SW480 (cell line): Measurements from ENCODE around the gene CALHM3.

Source experiments
- DNase-seq: peaks from one replicate; pipeline ENCODE4 v3.0.0-alpha.2; 2016; ENCODE audit warnings: low spot score

Gene CALHM3

DNA sequence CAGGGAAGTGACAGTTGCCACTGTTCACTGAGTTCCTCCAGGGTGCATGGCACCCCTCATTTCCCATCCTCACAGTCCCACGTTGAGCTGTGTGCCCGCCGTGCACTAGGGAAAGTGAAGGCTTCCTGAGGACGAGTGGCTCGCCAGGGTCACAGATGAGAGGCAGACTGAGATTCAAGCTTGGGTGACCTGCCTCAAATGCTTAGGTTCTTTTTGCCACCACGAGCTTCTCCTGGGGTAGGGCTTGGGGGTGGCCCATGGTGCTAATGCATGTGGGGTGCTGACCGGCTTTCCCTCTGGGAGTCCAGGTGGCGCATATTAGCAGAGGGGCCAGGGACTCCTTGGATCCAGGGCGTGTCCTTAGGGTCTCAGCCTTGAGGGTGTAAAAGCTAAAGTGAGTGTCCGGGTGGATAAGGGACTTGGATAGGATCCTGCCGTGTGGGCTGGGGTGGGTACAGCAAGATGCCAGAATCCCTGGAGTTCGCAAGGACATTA is 28.8 kb downstream of the CALHM3 start:
- no peak for DNase-seq

DNA sequence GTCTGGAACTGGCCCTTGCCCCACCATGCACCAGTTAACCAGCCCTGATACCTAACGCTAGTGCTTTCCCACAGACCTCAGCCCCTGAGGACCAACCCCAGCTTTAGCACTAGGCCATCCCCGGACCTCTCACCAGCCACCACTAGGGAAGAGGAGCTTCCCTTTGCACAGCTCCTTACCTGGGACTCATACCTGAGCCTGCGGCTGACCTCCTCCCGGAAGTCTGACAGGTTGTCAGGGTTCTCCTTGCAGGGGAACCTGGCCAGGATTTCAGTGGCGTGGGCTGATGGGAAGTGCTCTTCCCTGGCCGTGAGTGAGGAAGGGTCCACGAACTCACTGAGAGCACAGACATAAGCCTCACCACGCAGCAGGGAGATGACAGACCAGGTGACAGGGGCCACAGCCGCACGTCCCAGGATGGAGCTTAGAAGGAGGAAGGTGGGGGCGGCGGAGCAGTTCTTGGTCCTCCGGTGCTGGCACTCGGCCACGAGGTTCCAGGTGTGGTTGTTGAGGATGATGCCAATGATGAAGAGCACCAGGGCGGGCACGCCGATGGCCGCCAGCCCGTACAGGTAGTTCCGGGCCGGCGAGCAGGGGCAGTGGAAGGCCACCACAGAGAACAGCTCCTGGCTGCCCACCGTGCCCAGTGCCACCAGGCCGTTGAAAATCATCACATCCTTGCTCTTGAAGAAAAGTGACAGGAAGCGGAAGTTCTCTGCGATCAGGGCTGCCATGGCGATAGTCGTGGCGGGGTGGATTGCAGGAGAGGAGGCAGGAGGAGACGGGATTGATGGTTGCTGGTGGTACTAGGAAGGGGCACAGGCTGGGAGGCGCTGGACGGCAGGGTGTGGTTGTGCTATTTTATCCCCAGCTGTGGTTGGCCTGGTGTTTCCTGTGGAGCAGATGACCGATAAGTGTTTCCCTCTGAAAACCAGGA is 29.6 kb downstream of the CALHM3 start:
- DNase-seq: no peak

DNA sequence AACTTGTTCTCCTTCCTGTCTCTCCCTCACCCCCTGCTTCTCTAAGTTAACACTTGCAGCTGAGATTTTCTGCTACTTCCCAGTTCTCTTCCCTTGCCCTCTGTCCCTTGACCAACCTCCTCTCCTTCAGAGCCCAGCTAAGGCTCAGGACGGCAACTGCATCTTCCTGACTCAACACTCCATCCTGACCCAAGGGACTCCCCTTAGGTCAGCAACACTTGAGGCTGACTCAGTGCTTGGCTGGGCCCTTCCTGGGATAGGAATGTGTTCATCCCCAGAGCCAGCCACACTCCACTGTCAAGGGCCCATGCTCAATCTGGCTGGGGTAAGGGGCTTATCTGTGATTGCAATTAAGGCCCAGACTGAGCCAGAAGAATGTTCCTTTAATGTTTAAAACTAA is 30.3 kb downstream of the CALHM3 start:
- no peak for DNase-seq

DNA sequence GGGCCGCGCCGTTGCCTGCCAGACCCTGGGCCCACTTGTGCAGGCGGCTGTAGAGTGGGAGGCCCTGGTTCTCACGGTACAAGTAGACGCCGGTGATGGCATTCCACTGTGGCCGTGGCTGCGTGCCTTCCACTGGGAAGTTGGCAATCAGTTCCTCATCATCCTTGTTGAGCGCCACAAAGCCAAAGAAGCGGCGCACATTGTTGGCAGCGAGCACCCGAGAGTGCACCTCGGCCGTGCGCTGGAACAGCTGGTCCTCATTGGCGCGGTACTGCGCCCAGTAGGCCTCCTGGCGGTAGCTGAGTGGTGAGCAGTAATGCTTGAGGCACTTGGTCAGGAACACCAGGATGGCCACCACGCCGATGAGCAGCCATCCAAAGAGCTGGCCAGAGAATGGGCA is 31.9 kb downstream of the CALHM3 start:
- no peak for DNase-seq

DNA sequence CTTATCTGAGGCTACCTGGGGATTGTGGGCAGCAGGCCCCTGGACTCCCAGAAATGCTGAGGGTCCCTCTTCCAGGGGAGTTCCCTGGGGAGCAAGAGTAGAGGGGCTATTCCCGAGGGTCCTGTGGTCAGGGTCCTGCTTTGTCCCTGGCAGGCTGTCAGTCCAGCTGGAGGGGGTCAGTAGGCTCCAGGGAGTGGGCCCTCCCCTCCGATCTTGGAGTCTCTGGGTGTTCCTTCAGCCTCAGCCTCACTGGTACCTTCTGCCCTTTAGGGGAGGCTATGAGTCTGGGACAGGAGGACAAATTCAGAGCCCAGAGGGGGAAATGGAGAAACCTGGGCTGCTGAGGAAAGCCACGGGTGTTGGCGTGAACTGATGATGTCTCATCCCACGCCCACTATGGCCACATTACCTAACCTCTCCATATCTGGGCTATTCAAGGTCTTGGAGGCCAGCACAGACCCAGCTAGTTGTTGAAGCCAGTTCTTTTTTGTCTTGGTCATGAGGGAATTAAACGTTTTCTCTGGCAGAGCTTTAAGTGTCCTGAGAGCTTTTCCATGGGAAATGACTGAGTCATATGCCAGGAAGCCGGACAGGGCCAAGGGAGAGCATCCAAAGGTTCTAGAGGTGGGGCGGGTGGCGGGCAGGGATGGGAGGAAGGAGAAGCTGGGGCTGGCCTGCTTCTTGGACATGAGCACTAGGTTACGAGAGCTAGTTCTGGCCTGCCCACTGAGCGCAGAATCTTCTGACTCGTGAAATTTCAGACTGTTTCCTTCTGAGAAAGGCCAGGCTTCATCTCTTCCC is 33.1 kb downstream of the CALHM3 start:
- DNase-seq: no peak

DNA sequence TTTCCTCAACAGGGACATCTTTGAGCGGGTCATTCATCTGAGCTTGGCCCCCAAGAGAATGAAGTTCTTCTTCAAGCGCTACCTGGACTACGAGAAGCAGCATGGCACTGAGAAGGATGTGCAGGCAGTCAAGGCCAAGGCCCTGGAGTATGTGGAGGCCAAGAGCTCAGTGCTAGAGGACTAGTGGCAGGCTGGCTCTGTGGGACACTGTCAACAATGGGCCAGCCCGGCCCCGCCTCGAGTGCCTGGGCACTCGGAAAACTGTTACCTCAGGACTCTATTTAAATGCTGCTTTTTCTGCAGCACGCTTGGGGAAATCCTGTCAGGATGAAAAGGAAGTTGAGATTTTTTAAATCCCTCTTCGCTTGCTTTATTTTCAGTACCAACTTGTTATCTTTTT is 33.7 kb downstream of the CALHM3 start:
- DNase-seq: no peak

DNA sequence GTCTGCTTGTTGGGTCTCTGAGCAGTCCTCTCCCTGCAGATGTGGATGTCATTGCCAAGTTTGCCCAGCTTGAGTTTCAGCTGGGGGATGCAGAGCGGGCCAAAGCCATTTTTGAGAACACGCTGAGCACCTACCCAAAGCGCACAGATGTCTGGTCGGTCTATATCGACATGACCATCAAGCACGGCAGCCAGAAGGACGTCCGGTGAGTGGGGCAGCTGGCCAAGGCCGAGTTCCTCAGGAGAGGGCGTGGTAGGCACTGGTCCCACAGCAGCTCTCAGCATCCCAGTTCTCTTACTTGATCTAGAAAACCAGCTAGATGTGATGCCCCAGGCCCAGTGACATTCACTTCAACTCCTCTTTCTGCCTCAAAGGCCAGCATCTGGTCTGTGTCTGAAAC is 34.6 kb downstream of the CALHM3 start:
- no peak for DNase-seq

DNA sequence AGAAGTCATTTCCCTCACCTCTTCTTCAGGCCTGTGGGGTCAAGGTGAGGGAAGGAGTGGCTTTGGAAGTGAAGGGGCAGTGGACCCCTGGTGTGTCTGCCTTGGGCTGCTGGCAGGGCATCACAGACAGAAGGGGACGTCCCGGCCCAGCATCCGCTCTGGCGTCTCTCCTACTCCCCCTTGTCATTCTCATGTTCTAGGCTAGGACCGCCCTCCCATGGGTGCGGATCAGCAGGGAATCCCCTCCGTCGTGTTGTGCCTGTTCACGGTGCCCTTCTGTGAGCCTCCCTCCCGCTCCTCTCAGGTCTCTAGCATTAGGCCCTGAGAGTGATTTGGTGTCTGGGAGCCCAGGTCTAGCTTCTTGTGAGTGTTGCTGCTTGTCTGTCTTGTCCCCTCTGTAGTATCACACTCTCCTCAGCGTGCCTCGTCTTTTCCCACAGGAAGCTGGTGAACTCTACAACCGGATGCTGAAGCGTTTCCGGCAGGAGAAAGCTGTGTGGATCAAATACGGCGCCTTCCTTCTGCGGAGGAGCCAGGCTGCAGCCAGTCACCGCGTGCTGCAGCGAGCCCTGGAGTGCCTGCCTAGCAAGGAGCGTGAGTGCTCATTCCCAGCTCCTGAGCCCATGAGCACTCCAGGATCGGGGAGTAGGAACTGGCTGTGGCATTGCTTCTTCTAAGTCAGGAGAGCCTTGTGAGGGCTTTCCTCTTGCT is 35.4 kb downstream of the CALHM3 start:
- DNase-seq: no peak

DNA sequence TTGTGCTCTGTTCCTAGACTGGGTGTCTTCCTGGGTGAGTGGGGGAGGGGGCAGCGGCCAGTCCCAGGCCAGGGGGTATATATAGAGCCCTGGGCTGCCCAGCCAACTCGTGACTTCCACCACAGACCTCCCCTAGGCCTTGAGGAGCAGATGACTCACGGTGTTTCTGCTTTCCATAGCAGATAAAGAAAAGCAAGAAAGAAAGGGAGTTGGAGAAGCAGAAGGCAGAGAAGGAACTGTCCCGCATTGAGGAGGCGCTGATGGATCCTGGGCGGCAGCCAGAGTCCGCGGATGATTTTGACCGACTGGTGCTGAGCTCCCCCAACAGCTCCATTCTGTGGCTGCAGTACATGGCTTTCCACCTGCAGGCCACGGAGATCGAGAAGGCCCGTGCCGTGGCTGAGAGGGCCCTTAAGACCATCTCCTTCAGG is 37.0 kb downstream of the CALHM3 start:
- DNase-seq: no peak

DNA sequence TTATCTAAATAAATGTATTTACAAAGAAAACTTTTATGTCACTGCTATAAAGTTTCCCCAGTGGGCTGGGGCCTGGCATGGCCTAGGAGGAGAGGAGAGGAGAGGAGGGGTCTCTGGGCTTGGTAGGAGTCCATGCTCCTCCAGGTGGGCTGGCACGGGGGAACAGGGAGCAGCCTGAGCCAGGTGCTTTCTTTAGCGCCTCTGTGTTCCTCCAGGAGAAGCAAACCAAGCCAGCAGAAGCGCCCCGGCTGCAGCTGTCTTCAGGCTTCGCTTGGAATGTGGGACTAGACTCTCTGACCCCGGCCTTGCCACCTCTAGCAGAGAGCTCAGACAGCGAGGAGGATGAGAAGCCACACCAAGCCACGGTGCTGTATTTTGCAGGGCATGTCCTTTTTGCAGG is 37.4 kb downstream of the CALHM3 start:
- no peak for DNase-seq

DNA sequence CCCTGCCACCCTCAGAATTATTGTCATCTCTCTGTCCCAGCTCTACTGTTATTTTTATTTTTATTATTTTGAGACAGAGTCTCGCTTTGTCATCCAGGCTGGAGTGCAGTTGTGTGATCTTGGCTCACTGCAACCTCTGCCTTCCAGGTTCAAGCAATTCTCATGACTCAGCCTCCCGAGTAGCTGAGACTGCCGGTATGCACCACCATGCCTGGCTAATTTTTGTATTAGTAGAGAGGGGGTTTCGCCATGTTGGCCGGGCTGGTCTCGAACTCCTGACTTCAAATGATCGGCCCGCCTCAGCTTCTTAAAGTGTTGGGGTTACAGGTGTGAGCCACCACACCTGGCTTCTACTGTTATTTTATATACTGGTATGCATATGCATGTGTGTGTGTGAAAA is 37.8 kb downstream of the CALHM3 start:
- no peak for DNase-seq

DNA sequence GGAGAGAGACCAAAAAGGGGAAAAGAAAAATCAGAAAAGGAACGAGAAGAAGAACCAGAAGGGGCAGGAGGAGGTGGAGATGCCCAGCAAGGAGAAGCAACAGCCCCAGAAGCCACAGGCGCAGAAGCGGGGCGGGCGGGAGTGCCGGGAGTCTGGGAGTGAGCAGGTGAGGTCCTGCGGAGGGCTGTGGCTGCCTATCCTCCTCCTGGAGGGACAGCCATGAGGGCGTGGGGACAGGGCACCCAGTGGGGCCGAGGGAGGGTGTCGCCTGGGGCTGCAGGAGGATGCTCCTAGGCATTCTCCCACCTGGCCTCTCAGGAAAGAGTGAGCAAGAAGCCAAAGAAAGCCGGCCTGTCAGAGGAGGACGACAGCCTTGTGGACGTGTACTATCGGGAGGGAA is 38.6 kb downstream of the CALHM3 start:
- DNase-seq: no peak

DNA sequence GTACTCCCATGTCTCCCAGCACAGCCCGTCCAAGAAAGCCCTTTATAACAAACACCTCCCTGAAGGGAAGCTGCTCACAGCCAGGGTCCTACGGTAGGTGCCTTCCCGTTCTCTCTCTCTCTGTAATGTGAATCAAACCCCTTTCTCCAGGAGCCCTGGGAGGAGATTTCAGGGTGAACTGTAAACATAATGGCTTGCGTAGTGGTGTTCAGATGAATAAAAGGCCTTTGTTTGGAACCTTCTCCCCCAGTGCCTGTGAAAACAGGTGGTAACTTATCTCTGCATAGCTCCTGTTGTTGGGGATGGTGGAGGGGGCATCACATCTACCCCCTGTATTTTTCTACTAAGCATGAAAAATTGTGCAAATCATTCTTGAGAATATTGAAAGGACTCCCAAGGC is 39.3 kb downstream of the CALHM3 start:
- DNase-seq: no peak

DNA sequence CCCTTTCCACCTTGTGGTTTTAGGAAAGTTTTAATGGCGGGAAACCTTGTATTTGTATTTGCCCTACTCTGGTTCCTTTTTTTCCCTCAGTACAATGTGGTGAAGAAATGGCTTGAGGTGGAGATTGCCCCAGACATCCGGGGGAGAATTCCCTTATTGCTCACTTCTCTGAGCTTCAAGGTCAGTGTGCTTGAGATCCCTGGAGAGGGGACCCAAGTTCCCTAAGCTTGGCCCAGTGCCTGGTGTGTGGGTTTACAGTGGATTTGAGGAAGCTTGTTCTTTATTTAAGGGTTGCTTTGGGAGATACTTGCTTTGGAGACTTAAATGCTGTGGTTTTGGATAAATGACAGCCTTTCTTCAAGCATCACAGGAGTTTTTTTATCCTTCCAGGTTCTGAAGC is 45.2 kb downstream of the CALHM3 start:
- DNase-seq: no peak

DNA sequence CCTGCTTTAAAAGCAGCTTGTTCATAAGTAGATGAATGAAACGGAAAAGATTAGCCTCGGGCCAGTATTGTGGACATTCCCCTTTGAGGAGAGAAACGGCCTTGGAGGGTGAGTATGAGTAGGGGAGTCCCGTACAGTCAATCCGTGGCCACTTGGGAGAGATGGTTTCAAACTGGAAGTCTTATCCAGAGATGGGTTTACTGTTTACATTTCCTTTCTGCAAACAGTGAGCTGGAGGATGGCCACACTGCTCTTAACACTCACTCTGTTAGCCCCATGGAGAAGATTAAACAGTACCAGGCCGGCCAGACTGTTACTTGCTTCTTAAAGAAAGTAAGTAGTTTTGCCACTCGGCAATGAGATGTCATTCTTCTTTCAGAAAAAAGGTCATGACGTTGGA is 47.1 kb downstream of the CALHM3 start:
- no peak for DNase-seq

DNA sequence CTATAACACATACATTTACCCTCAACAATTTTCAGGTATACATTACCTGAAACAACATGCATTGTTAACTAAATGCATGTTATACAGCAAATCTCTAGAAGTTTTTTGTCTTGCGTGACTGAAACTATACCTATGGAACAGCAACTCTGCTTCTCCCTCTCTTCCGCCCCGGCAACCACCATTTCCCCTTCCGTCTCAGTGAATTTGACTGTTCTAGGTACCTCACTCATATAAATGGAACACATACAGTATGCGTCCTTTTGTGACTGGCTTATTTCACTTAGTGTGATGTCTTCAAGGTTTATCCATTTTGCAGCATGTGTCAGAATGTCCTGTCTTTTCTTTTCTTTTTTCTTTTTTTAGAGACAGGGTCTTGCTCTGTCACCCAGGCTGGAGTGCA is 49.4 kb downstream of the CALHM3 start:
- DNase-seq: no peak

DNA sequence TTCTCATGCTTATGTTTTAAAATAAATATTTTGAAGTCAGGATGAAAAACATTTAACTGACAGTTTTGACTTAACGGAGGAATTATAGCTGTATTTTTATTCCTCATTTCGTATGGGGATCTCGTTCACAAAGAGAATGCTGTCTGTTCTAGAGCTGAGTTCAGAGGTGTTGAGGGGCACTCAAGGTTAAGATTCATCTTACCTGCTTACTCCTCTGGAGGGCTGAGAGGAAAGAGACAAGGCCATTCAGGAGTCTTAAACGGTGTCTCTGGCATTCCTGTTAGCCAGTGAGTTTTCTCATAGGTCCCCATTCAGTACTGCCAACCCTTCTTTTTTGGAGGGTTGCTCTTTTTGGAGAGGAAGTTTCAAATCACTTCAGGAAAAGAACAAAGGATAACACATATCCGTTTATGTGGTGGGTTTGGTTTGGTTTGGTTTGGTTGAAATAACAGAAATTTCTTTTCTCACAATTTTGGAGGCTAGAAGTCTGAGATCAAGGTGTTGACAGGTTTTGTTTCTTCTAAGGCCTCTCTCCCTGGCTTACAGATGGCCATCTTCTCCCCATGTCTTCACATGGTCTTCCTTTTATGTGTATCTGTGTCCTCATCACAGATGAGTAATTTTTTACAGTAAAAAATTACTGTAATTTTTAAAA is 49.9 kb downstream of the CALHM3 start:
- no peak for DNase-seq

DNA sequence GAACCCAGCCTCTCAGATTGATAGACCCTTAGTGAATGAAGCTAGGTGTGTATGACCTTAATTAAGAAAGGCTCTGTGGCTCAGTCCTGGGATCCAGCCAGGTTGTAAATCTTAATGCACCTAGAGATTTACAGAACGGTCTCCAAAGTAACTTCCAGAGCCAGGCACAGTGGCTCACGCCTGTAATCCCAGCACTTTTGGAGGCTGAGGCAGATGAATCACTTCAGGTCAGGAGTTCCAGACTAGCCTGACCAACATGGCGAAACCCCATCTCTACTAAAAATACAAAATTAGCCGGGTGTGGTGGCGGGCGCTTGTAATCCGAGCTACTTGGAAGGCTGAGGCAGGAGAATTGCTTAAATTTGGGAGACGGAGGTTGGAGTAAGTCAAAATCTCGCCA is 51.2 kb downstream of the CALHM3 start:
- DNase-seq: no peak

DNA sequence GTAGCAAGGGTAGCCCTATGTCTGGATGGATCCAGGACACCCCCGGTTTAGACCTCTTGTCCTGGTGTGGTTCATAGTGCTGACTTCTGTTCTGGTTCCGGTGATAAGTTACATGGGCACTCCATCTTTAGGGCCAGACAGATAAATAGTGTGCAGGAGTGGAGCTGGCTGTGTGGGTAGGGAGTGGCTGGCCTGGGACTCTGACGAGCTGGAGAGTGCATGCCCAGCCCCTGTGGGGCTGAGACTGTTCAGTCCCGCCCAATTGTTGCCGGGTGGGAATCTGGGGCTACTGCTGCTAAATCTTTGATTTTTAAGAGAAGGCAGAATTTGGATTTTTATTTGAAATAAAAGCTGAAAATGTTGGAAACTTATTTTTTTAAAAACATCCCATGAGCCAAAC is 55.3 kb downstream of the CALHM3 start:
- DNase-seq: no peak
